ENCODE results near the gene NBEAL2.

NBEAL2 gene

DNA sequence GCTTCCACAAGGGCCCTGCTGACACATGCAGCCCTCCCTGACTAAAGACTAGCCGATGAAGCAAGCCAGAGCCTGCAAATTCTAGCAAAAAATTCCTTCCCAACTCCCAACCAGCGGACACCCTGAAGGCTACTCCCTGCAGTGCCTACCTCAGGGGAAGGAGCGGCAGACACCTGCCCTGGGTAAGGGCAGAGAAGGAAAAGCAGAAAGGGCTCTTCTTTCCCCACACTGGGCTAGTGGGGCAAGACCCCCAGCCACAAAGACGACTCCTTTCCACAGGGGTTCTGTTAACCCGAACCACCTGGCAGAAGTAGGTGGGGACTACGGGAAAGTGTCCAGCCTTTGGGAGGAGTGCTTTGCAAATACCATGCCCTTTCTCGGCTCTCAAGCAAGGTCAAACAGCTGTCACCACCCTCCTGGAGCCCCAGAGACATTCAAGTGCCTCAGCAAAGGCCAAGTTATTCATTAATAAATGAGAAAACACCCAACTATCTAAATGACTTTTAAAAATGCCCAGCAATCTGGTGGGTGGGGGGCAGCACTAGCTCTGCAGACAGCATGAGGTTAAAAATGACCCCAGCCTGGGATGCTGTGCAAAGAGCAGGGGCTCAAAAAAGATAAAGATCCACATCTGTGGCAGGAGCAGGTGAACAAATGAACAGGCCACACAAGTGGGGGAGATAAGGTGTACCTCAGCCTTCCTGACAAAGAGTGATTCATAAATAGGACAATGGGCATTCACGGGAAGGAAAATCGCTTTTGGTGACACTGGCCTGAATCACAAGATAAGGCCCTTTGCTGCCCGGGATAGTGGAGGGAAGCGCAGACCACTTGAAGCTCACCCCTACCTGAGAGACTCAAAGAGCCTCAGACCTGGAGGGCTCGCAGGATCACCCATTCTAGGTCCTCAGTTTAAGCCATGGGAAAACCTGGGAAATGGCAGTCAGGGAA lies 36.0 kb upstream of the NBEAL2 start:
- no peak for DNase-seq (ENCODE audit: low read depth)

GRCh38 chr3:46944191-46944590 lies 35.3 kb upstream of the NBEAL2 start:
- DNase-seq (ENCODE audit: low read depth) = no peak

GRCh38 chr3:46946416-46946815 lies 33.0 kb upstream of the NBEAL2 start:
- no peak for DNase-seq (ENCODE audit: low read depth)

GRCh38 chr3:46946856-46947545 lies 32.5 kb upstream of the NBEAL2 start:
- peak; percentile 37 for DNase-seq (ENCODE audit: low read depth)

GRCh38 chr3:46947546-46947901 lies 31.9 kb upstream of the NBEAL2 start:
- no peak for DNase-seq (ENCODE audit: low read depth)

DNA sequence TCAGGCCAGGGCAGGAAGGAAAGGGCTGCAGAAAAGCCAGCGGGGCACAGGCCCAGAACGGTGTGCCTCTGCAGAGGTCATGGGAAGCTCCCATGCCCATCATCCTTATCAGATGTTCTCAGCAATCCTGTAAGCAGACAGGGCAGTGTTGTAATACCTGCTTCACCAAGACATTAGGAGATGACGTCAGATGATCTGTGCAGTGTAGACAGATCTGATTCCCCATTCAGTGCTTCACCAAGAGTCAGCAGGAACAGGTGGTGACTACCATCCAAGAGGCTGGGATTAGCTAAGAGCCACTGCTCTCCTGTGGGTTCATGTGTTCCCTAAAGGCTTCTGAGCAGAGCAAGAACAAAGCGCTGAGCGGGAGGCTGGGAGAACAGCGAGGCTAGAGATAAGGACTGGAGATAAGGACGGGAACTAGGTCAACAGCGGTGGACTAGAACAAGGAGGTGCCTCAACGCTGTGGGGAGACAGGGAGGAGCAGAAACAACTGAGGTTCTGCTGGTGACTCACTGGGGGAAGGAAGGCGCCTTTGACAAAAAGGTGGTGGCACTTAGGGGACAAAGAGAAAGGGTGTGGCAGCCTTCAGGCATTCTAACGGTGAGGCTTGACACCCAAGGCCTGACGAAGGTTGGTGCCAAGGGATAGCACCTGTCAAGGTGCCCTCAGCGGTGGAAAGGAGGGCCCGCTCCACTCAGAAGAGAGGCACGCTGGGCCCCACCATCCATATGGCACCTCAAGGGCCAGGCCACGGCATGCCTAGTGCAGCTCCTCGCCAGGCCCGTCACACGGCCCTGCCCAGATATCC lies 31.3 kb upstream of the NBEAL2 start:
- peak; percentile 55 for DNase-seq (ENCODE audit: low read depth)

- DNase-seq (ENCODE audit: low read depth) = no peak
Measured at GRCh38 chr3:46948830-46949671, 30.4 kb upstream of the NBEAL2 start.

- DNase-seq (ENCODE audit: low read depth) = no peak
Measured at GRCh38 chr3:46950177-46950576, 29.3 kb upstream of the NBEAL2 start.

- no peak for DNase-seq (ENCODE audit: low read depth)
Measured at GRCh38 chr3:46950650-46951241, 28.7 kb upstream of the NBEAL2 start.

GRCh38 chr3:46952813-46953212 lies 26.7 kb upstream of the NBEAL2 start:
- no peak for DNase-seq (ENCODE audit: low read depth)

GRCh38 chr3:46953234-46954010 lies 26.0 kb upstream of the NBEAL2 start:
- no peak for DNase-seq (ENCODE audit: low read depth)

- no peak for DNase-seq (ENCODE audit: low read depth)
Measured at GRCh38 chr3:46954178-46954577, 25.3 kb upstream of the NBEAL2 start.

GRCh38 chr3:46955157-46955556 lies 24.3 kb upstream of the NBEAL2 start:
- no peak for DNase-seq (ENCODE audit: low read depth)

GRCh38 chr3:46955801-46956259 lies 23.6 kb upstream of the NBEAL2 start:
- DNase-seq (ENCODE audit: low read depth) = no peak

DNA sequence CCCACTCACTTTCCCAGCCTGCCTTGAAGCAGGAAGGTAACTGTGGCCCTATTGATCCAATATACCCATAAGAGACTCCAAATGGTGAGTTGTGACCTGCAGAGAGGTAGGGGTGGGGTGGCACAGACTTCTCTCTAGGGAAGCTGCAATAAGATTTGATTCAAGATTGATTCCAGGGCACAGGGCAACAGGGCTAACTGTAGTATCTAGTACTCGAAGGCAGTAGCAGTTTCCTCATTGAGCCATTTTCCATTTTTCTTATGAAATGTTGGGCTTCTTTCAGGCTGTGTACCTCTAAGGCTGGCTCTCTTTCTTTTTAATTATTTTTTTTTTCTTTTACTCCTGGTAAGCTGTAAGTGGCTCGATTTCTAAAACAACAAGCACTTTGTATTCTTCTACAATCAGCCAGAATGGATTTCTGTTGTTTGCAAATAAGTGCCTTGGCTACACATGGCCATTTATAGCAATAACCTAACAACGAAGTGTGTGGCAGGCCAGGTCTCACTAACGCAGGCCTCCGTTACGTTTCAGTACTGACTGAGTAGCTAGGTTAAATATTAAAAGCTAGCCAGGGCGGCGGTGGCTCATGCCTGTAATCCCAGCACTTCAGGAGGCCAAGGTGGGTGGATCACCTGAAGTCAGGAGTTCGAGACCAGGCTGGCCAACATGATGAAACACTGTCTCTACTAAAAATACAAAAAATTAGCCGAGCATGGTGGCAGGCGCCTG lies 22.2 kb upstream of the NBEAL2 start:
- DNase-seq (ENCODE audit: low read depth) = no peak

DNA sequence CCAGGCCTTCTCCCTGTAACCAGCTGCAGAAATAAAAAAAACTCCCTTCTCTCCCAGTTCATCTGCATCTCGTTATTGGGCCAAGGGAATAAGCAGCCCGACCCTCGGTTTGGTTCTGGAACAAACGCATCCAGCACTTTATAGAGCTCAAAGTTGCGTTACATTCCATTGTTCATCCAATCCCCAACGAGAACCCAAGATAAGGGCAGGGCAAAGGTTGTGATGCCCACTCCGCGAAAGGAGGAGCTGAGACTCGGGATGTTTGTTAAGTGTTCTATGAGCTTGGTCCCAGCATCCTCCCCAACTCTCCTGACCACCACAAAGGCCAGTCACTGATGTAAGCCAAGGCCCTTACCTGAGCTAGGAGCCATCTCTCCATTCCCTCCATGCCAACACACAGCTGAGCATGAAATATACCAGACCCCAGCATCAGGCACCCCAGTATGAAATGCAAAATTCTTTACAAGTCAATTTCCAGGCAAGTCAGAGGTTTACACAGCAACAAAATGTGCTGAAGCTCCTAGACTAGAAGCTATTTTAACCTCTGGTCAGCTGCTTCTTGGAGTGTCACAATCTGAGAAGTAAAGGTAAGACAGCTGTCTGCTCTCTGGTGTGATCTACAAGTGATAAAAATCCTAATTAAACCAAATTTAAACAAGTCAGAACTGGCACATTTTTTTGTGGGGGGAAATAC lies 20.9 kb upstream of the NBEAL2 start:
- no peak for DNase-seq (ENCODE audit: low read depth)

DNA sequence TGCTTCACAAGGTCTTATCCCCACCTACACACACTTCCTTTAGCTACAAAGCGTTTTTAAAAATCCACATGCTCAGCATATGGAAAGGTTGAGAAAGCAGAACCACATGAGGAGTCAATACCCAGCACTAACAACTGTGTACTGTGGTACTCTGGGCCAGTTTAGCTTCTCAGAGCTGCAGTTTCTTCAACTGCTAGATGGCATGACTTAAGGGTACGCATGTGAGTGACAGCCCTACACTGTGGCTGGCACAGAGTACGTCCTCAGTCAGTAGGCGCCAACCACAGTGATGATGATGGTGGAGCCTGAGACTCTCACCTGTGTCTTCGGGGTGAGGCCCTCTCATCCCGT lies 20.3 kb upstream of the NBEAL2 start:
- no peak for DNase-seq (ENCODE audit: low read depth)

- DNase-seq (ENCODE audit: low read depth) = no peak
Measured at GRCh38 chr3:46960081-46960701, 19.3 kb upstream of the NBEAL2 start.

GRCh38 chr3:46960835-46961234 lies 18.6 kb upstream of the NBEAL2 start:
- DNase-seq (ENCODE audit: low read depth) = no peak
